H1 (cell line): ENCODE measurements around the gene SSH2. TPM values are rescaled to one million over a fixed set of nuclear protein-coding genes. Genes with fewer than 3 reads are reported as not detected.

Source experiments
- CTCF ChIA-PET: fragments of 300-600 bp; sonication (Branson Sonifier 250); formaldehyde crosslinking; loops from one replicate; lab custom pipeline; 2021; ENCODE audit not compliant: partially characterized antibody; lab: Charles Lee
- POLR2A ChIA-PET: fragments of 300-600 bp; sonication (Branson Sonifier 250); formaldehyde crosslinking; loops from one replicate; lab custom pipeline; 2021; ENCODE audit warnings: inconsistent platforms; ENCODE audit not compliant: partially characterized antibody; lab: Charles Lee
- DNase-seq, 2 experiments: peaks; one replicate each; pipeline versions ENCODE4 v3.0.0 to v3.0.0-alpha.2; 2010 to 2022; ENCODE audit warnings: low spot score in 2 of 2, low read depth in 1 of 2, mixed read lengths in 1 of 2
- FAIRE-seq: peaks from 2 replicates; lab custom pipeline; 2011; peaks lifted over from hg19 to GRCh38; lab: Jason Lieb, UNC
- H2AFZ ChIP-seq: 2 replicates; pipeline ENCODE4 v1.8.1; 2012; ENCODE audit warnings: low read length, inconsistent platforms
- H2AK5ac ChIP-seq: 2 replicates; pipeline ENCODE4 v1.6.1; 2013; ENCODE audit warnings: low read depth, low read length
- H2BK120ac ChIP-seq: replicated peaks from 2 replicates; pipeline ENCODE3; 2013; ENCODE audit warnings: low read depth, low read length, inconsistent platforms
- H2BK12ac ChIP-seq: 2 replicates; pipeline ENCODE4 v1.6.1; 2013; ENCODE audit warnings: low read depth, low read length
- H2BK15ac ChIP-seq: 2 replicates; pipeline ENCODE4 v1.6.1; 2013; ENCODE audit warnings: low read length
- H2BK20ac ChIP-seq: 2 replicates; pipeline ENCODE4 v1.6.1; 2013; ENCODE audit warnings: low read length
- H2BK5ac ChIP-seq: 2 replicates; pipeline ENCODE4 v1.6.1; 2013; ENCODE audit warnings: low read depth, low read length
- H3K14ac ChIP-seq: 2 replicates; pipeline ENCODE4 v1.6.1; 2013; ENCODE audit warnings: inconsistent platforms; ENCODE audit not compliant: insufficient read length
- H3K18ac ChIP-seq: 2 replicates; pipeline ENCODE4 v1.6.1; 2013; ENCODE audit warnings: low read length; ENCODE audit errors: extremely low read depth
- H3K23ac ChIP-seq: 2 replicates; pipeline ENCODE4 v1.6.1; 2013; ENCODE audit warnings: inconsistent platforms; ENCODE audit not compliant: insufficient read length
- H3K23me2 ChIP-seq: 2 replicates; pipeline ENCODE4 v1.6.1; 2013; ENCODE audit warnings: low read depth, low read length
- H3K27ac ChIP-seq: 2 replicates; pipeline ENCODE4 v1.6.1; 2011; ENCODE audit warnings: low read depth, low read length, inconsistent platforms
- H3K27me3 ChIP-seq, 4 experiments: replicated peaks in 1 of 4; 1 replicate in 1 of 4; 2 replicates in 3 of 4; pipeline versions ENCODE4 v1.6.1 to v1.8.1; 2011 to 2013; ENCODE audit warnings: low read length in 3 of 4, mild to moderate bottlenecking in 3 of 4, inconsistent platforms in 2 of 4, mixed read lengths in 2 of 4, moderate library complexity in 1 of 4; ENCODE audit not compliant: control insufficient read depth in 3 of 4, insufficient read depth in 3 of 4; ENCODE audit errors: extremely low read depth in 1 of 4
- H3K36me3 ChIP-seq, 4 experiments: 2 replicates each; pipeline versions ENCODE4 v1.6.1 to v1.8.1; 2011 to 2013; ENCODE audit warnings: mild to moderate bottlenecking in 4 of 4, low read length in 3 of 4, moderate library complexity in 2 of 4, control low read depth in 1 of 4, inconsistent platforms in 1 of 4; ENCODE audit not compliant: insufficient read depth in 4 of 4, control insufficient read depth in 2 of 4
- H3K4ac ChIP-seq: replicated peaks from 2 replicates; pipeline ENCODE3; 2013; ENCODE audit warnings: low read length, low read depth, mixed read lengths, inconsistent platforms; ENCODE audit not compliant: insufficient read length
- H3K4me1 ChIP-seq, 4 experiments: replicated peaks in 1 of 4; 1 replicate in 1 of 4; 2 replicates in 3 of 4; pipeline versions ENCODE4 v1.6.1 to v1.8.1; 2011 to 2013; ENCODE audit warnings: low read length in 3 of 4, inconsistent platforms in 2 of 4, mixed read lengths in 1 of 4; ENCODE audit not compliant: insufficient read depth in 4 of 4, control insufficient read depth in 3 of 4
- H3K4me2 ChIP-seq, 2 experiments: 2 replicates each; pipeline versions ENCODE4 v1.6.1 to v1.8.1; 2011 to 2013; ENCODE audit warnings: low read depth in 2 of 2, low read length in 2 of 2, control low read depth in 1 of 2, inconsistent platforms in 1 of 2, mild to moderate bottlenecking in 1 of 2; ENCODE audit not compliant: insufficient read depth in 1 of 2
- H3K4me3 ChIP-seq, 4 experiments: fragments of 200-600, 300-600 bp in 1 of 4; sonication (generic), shearing (Covaris generic), sonication (Bioruptor Twin) in 1 of 4; 2 replicates each; pipeline versions ENCODE4 v1.5.1 to v1.8.1; 2011 to 2016; ENCODE audit warnings: low read length in 4 of 4, low read depth in 3 of 4, control low read depth in 2 of 4, inconsistent platforms in 2 of 4, mild to moderate bottlenecking in 2 of 4, mixed read lengths in 1 of 4, moderate library complexity in 1 of 4; ENCODE audit not compliant: insufficient read depth in 2 of 4; ENCODE audit errors: extremely low read depth in 1 of 4
- H3K56ac ChIP-seq: replicated peaks from 2 replicates; pipeline ENCODE3; 2013; ENCODE audit warnings: low read depth, mild to moderate bottlenecking, mixed read lengths, low read length, inconsistent platforms; ENCODE audit not compliant: insufficient read length
- H3K79me1 ChIP-seq: 2 replicates; pipeline ENCODE4 v1.6.1; 2013; ENCODE audit warnings: low read depth, low read length, control low read depth
- H3K79me2 ChIP-seq, 2 experiments: 2 replicates each; pipeline versions ENCODE4 v1.6.1 to v1.8.1; 2012 to 2013; ENCODE audit warnings: low read length in 2 of 2, mild to moderate bottlenecking in 2 of 2, inconsistent platforms in 1 of 2; ENCODE audit not compliant: insufficient read depth in 2 of 2, control insufficient read depth in 1 of 2
- H3K9ac ChIP-seq, 4 experiments: replicated peaks in 1 of 4; 1 replicate in 1 of 4; 2 replicates in 3 of 4; pipeline versions ENCODE4 v1.6.1 to v1.8.1; 2011 to 2013; ENCODE audit warnings: low read depth in 3 of 4, low read length in 3 of 4, control low read depth in 2 of 4, mild to moderate bottlenecking in 2 of 4, moderate library complexity in 2 of 4, inconsistent platforms in 1 of 4; ENCODE audit errors: extremely low read depth in 1 of 4
- H3K9me3 ChIP-seq, 2 experiments: 2 replicates each; pipeline versions ENCODE4 v1.6.1 to v1.8.1; 2012 to 2013; ENCODE audit warnings: mild to moderate bottlenecking in 2 of 2, moderate library complexity in 2 of 2, control low read depth in 1 of 2, inconsistent platforms in 1 of 2, low read depth in 1 of 2, low read length in 1 of 2, mixed read lengths in 1 of 2; ENCODE audit not compliant: insufficient read depth in 2 of 2
- H4K20me1 ChIP-seq, 2 experiments: replicated peaks in 1 of 2; 2 replicates each; pipeline versions ENCODE3 to v1.8.1; 2011 to 2013; ENCODE audit warnings: inconsistent platforms in 2 of 2, low read length in 2 of 2, mild to moderate bottlenecking in 1 of 2; ENCODE audit not compliant: insufficient read depth in 2 of 2, control insufficient read depth in 1 of 2
- H4K5ac ChIP-seq: 2 replicates; pipeline ENCODE4 v1.6.1; 2013; ENCODE audit warnings: low read length, low read depth, mixed read lengths, inconsistent platforms; ENCODE audit not compliant: insufficient read length
- H4K8ac ChIP-seq: 2 replicates; pipeline ENCODE4 v1.8.0; 2013; ENCODE audit warnings: mild to moderate bottlenecking, moderate library complexity, low read length, inconsistent platforms; ENCODE audit not compliant: insufficient read depth; ENCODE audit errors: extremely low read depth
- H4K91ac ChIP-seq: replicated peaks from 2 replicates; pipeline ENCODE3; 2013; ENCODE audit warnings: low read length, mixed read lengths, inconsistent platforms; ENCODE audit not compliant: insufficient read length
- BACH1 ChIP-seq: IDR thresholded peaks from 2 replicates; pipeline ENCODE4 v1.6.1; 2012; ENCODE audit warnings: low read length, improper control_type of control experiment
- CBX5 ChIP-seq: fragments of 300-800, 300-1000 bp; sonication (generic); IDR thresholded peaks from 2 replicates; pipeline ENCODE4 v1.7.1; 2016; ENCODE audit warnings: antibody characterized with exemption, low read length, low read depth
- CTBP2 ChIP-seq: IDR thresholded peaks from 2 replicates; pipeline ENCODE4 v1.7.0; 2011; ENCODE audit warnings: borderline replicate concordance, mild to moderate bottlenecking, moderate library complexity, mixed read lengths, low read length; ENCODE audit not compliant: insufficient read depth, insufficient read length
- EP300 ChIP-seq, 2 experiments: IDR thresholded peaks; 1 replicate in 1 of 2; 2 replicates in 1 of 2; pipeline ENCODE4 v1.6.1; 2011 to 2012; ENCODE audit warnings: low read depth in 2 of 2, low read length in 2 of 2, mild to moderate bottlenecking in 2 of 2, borderline replicate concordance in 1 of 2, inconsistent platforms in 1 of 2, moderate library complexity in 1 of 2
- EZH2 ChIP-seq: fragments of 200-600 bp; sonication (generic); IDR thresholded peaks from 2 replicates; pipeline ENCODE4 v1.7.1; 2012; ENCODE audit warnings: low read depth, mild to moderate bottlenecking, moderate library complexity, low read length, inconsistent platforms; ENCODE audit not compliant: severe bottlenecking
- FOSL1 ChIP-seq: IDR thresholded peaks from 2 replicates; pipeline ENCODE4 v1.6.1; 2011; ENCODE audit warnings: mild to moderate bottlenecking, low read depth, low read length, moderate library complexity; ENCODE audit not compliant: insufficient read depth
- GTF2F1 ChIP-seq: IDR thresholded peaks from 2 replicates; pipeline ENCODE4 v1.6.1; 2012; ENCODE audit warnings: low read depth, low read length, improper control_type of control experiment, borderline replicate concordance
- HDAC6 ChIP-seq: IDR thresholded peaks from one replicate; pipeline ENCODE4 v1.7.1; 2012; ENCODE audit warnings: low read depth, mild to moderate bottlenecking, inconsistent platforms, low read length, moderate library complexity
- JUND ChIP-seq: IDR thresholded peaks from 2 replicates; pipeline ENCODE4 v1.6.1; 2011; ENCODE audit warnings: mild to moderate bottlenecking, improper control_type of control experiment, low read length
- NANOG ChIP-seq: IDR thresholded peaks from 2 replicates; pipeline ENCODE4 v1.6.1; 2011; ENCODE audit warnings: low read length, low read depth, mild to moderate bottlenecking, inconsistent platforms; ENCODE audit not compliant: insufficient read depth, poor library complexity, severe bottlenecking
- NRF1 ChIP-seq: IDR thresholded peaks from 2 replicates; pipeline ENCODE4 v1.6.1; 2011; ENCODE audit warnings: mild to moderate bottlenecking, low read depth, low read length, improper control_type of control experiment
- POLR2A ChIP-seq, 2 experiments: IDR thresholded peaks; 1 replicate in 1 of 2; 2 replicates in 1 of 2; pipeline ENCODE4 v1.6.1; 2011; ENCODE audit warnings: low read depth in 2 of 2, low read length in 2 of 2, mild to moderate bottlenecking in 2 of 2; ENCODE audit errors: control extremely low read depth in 1 of 2
- SP4 ChIP-seq: IDR thresholded peaks from 2 replicates; pipeline ENCODE4 v1.6.1; 2012; ENCODE audit warnings: low read length, inconsistent platforms
- TEAD4 ChIP-seq: IDR thresholded peaks from 2 replicates; pipeline ENCODE4 v1.6.1; 2012; ENCODE audit warnings: low read depth, low read length, inconsistent platforms, mixed read lengths
- WGBS, 2 experiments: shearing (Covaris generic) in 1 of 2; methylation state at CpG; one replicate each; pipeline versions ENCODE4 v1.1.6 to v1.1.7; 2013 to 2015; ENCODE audit warnings: low lambda C conversion rate in 2 of 2, mixed read lengths in 2 of 2, inconsistent platforms in 1 of 2, low coverage in 1 of 2, missing lambda C conversion rate in 1 of 2; ENCODE audit not compliant: insufficient replicate concordance in 2 of 2, insufficient coverage in 1 of 2, insufficient read length in 1 of 2; ENCODE audit errors: extremely low coverage in 1 of 2, missing lambda C conversion rate in 1 of 2; 5-methylcytosine and 5-hydroxymethylcytosine counted together
- polyA plus RNA-seq, 7 experiments: library from polyadenylated mRNA; depleted of rRNA in 3 of 7; stranded (reverse) in 5 of 7; unstranded in 2 of 7; fragments of >200 nt in 5 of 7; fragments of 200-250 nt in 2 of 7; gene quantifications; 1 replicate in 5 of 7; 2 replicates in 1 of 7; 4 replicates in 1 of 7; pipeline versions ENCODE4 v1.2.1 to v1.2.3, GENCODE V29; 2011 to 2013; ENCODE audit warnings: missing spikeins in 2 of 7, mixed read lengths in 2 of 7
- total RNA-seq: library from RNA; stranded (reverse); fragmentation: NEBNext Ultra II Directional; extraction: Animal tissue kit (Norgen Biotek cat#: 25700); gene quantifications from 2 replicates; pipeline ENCODE4 v1.2.1, GENCODE V29; 2021

SSH2 gene
- total and polyA plus RNA-seq, 2 of the 8 experiments (the other 6 are each of a cell fraction or from before 2014, with no cell fraction given), result 5.2 to 15.9 TPM

- POLR2A ChIA-PET, result no interaction called here
- TF ChIP-seq CTBP2 (no peak), CBX5 (no peak), JUND (no peak), NANOG (no peak), EZH2 (no peak), NRF1 (no peak), POLR2A (IDR thresholded peaks at IDR 0.05; ENCODE audit: control extremely low read depth in 1 of 2, low read depth in 2 of 2, low read length in 2 of 2) (no peak), FOSL1 (no peak), BACH1 (no peak), HDAC6 (no peak), EP300 (IDR thresholded peaks at IDR 0.05; ENCODE audit: borderline replicate concordance in 1 of 2, low read depth in 2 of 2, low read length in 2 of 2) (no peak), GTF2F1 (no peak), SP4 (no peak), TEAD4 (no peak)
Measured at GRCh38 chr17:29653995-29654714, 275.9 kb downstream of the SSH2 start.

More at GRCh38 chr17:29653995-29654714, 275.9 kb downstream of the SSH2 start:
- H3K4ac ChIP-seq, result no peak overlapping the region
- no peak overlapping the region for H4K91ac ChIP-seq
- no peak overlapping the region for H3K56ac ChIP-seq
- H4K8ac ChIP-seq, result no peak overlapping the region
- no peak overlapping the region for H3K27ac ChIP-seq
- no peak overlapping the region for H2BK20ac ChIP-seq
- H3K27me3 ChIP-seq, result no peaks in the 10 kb centered on the region
- CTCF ChIA-PET, result interaction anchor here (0.7 to 2.1 kb wide), 6 partner anchors 12 to 125 kb away, joined by 3 to 7 read pairs (median 4); no protein-coding TSS in a partner anchor
- H3K23me2 ChIP-seq, result no peaks in the 10 kb centered on the region
- no peak overlapping the region for H2BK5ac ChIP-seq
- H2BK12ac ChIP-seq, result no peak overlapping the region
- DNase-seq (no peak), FAIRE-seq (no peak)
- 89% methylated on average over 1 of the region's 1 CpG; no CpG with 5 or more reads in 1 of the 2 experiments for WGBS, 2 experiments
- no peak overlapping the region for H3K9ac ChIP-seq
- H3K9me3 ChIP-seq, result no peaks in the 10 kb centered on the region
- no peaks in the 10 kb centered on the region for H4K20me1 ChIP-seq
- no peaks in the 10 kb centered on the region for H3K4me1 ChIP-seq
- H3K79me2 ChIP-seq, result no peaks in the 10 kb centered on the region
- H3K4me2 ChIP-seq, result no peak overlapping the region
- no peak overlapping the region for H2AK5ac ChIP-seq
- no peak overlapping the region for H4K5ac ChIP-seq
- H2AFZ ChIP-seq, result no peak overlapping the region
- no peak overlapping the region for H3K23ac ChIP-seq
- H3K18ac ChIP-seq, result no peak overlapping the region
- H2BK15ac ChIP-seq, result no peak overlapping the region
- no peaks in the 10 kb centered on the region for H3K36me3 ChIP-seq
- H3K4me3 ChIP-seq, result no peak overlapping the region
- H2BK120ac ChIP-seq, result no peak overlapping the region
- H3K14ac ChIP-seq, result no peak overlapping the region
- no peaks in the 10 kb centered on the region for H3K79me1 ChIP-seq
